HepG2 (cell line): ENCODE results near the gene TMEM98. TPM values are rescaled to one million over a fixed set of nuclear protein-coding genes. Genes with fewer than 3 reads are reported as not detected.
A peak's percentile ranks its signal among the peaks of the same experiment; 100 is the strongest.

ENCODE experiments used
- ARNTL ChIP-seq: sonication (generic); formaldehyde crosslinking; IDR thresholded peaks from 2 replicates; pipeline ENCODE4 v1.4.0; 2020; ENCODE audit warnings: mild to moderate bottlenecking, missing genetic modification reagents
- DR1 ChIP-seq: sonication (generic); formaldehyde crosslinking; IDR thresholded peaks from 2 replicates; pipeline ENCODE4 v1.8.0; 2021; ENCODE audit warnings: mild to moderate bottlenecking, missing genetic modification reagents, inconsistent platforms
- HIVEP1 ChIP-seq: sonication (generic); formaldehyde crosslinking; IDR thresholded peaks from 2 replicates; pipeline ENCODE4 v1.4.0; 2020; ENCODE audit warnings: mild to moderate bottlenecking, missing genetic modification reagents
- HOXA9 ChIP-seq: sonication (generic); formaldehyde crosslinking; IDR thresholded peaks from 2 replicates; pipeline ENCODE4 v1.8.1; 2022; ENCODE audit warnings: missing genetic modification reagents, mild to moderate bottlenecking, moderate library complexity, borderline replicate concordance
- JDP2 ChIP-seq: sonication (generic); formaldehyde crosslinking; IDR thresholded peaks from 2 replicates; pipeline ENCODE4 v1.8.1; 2022; ENCODE audit warnings: missing genetic modification reagents, borderline replicate concordance
- MTF2 ChIP-seq: sonication (generic); formaldehyde crosslinking; IDR thresholded peaks from 2 replicates; pipeline ENCODE4 v1.5.0; 2020; ENCODE audit warnings: missing genetic modification reagents, borderline replicate concordance
- MZF1 ChIP-seq: sonication (generic); formaldehyde crosslinking; IDR thresholded peaks from 2 replicates; pipeline ENCODE4 v1.8.1; 2023; ENCODE audit warnings: mild to moderate bottlenecking, missing genetic modification reagents, borderline replicate concordance
- PAX8 ChIP-seq: sonication (generic); formaldehyde crosslinking; IDR thresholded peaks from 2 replicates; pipeline ENCODE4 v1.8.0; 2022; ENCODE audit warnings: mild to moderate bottlenecking, missing genetic modification reagents, borderline replicate concordance
- PCBP2 ChIP-seq: fragments of 200-400 bp; formaldehyde crosslinking; optimal IDR thresholded peaks from 2 replicates; pipeline ENCODE3; 2018; ENCODE audit warnings: low read length, low read depth; ENCODE audit not compliant: poor library complexity, severe bottlenecking
- POGK ChIP-seq: sonication (generic); formaldehyde crosslinking; conservative IDR thresholded peaks from 2 replicates; pipeline ENCODE4 v1.8.0; 2022; ENCODE audit warnings: mild to moderate bottlenecking, moderate library complexity, missing genetic modification reagents
- POLR2A ChIP-seq, 2 experiments: IDR thresholded peaks; 2 replicates each; pipeline ENCODE4 v1.6.1; 2011; ENCODE audit warnings: low read depth in 2 of 2, low read length in 2 of 2, mild to moderate bottlenecking in 1 of 2, moderate library complexity in 1 of 2; ENCODE audit not compliant: insufficient read depth in 1 of 2
- RCOR2 ChIP-seq: IDR thresholded peaks from 2 replicates; pipeline ENCODE4 v1.6.1; 2016; ENCODE audit warnings: missing biosample characterization, missing genetic modification reagents
- SP1 ChIP-seq, 2 experiments: fragments of 450-650 bp in 1 of 2; sonication (generic) in 1 of 2; formaldehyde crosslinking in 1 of 2; IDR thresholded peaks; 2 replicates each; pipeline versions ENCODE4 v1.4.0 to v1.6.1; 2016 to 2020; ENCODE audit warnings: missing genetic modification reagents in 1 of 2
- TCF12 ChIP-seq, 2 experiments: fragments of 450-650 bp in 1 of 2; sonication (generic) in 1 of 2; formaldehyde crosslinking in 1 of 2; IDR thresholded peaks; 2 replicates each; pipeline versions ENCODE4 v1.6.1 to v1.8.0; 2017 to 2022; ENCODE audit warnings: antibody characterized with exemption in 1 of 2, mild to moderate bottlenecking in 1 of 2, missing genetic modification reagents in 1 of 2, moderate library complexity in 1 of 2
- ZGPAT ChIP-seq: IDR thresholded peaks from 2 replicates; pipeline ENCODE4 v1.6.1; 2016; ENCODE audit warnings: mild to moderate bottlenecking
- ZNF136 ChIP-seq: sonication (generic); formaldehyde crosslinking; IDR thresholded peaks from 2 replicates; pipeline ENCODE4 v1.8.1; 2022; ENCODE audit warnings: low read depth, mild to moderate bottlenecking, moderate library complexity, missing genetic modification reagents
- ZNF232 ChIP-seq: sonication (generic); formaldehyde crosslinking; IDR thresholded peaks from 2 replicates; pipeline ENCODE4 v1.4.0; 2020; ENCODE audit warnings: missing genetic modification reagents, borderline replicate concordance
- ZNF234 ChIP-seq: sonication (generic); formaldehyde crosslinking; conservative IDR thresholded peaks from 2 replicates; pipeline ENCODE4 v1.5.1; 2020; ENCODE audit warnings: mild to moderate bottlenecking, missing genetic modification reagents
- ZNF335 ChIP-seq: sonication (generic); formaldehyde crosslinking; IDR thresholded peaks from 2 replicates; pipeline ENCODE4 v1.4.0; 2020; ENCODE audit warnings: missing genetic modification reagents
- ZNF549 ChIP-seq: sonication (generic); formaldehyde crosslinking; IDR thresholded peaks from 2 replicates; pipeline ENCODE4 v1.5.0; 2020; ENCODE audit warnings: missing genetic modification reagents
- ZNF605 ChIP-seq: sonication (generic); formaldehyde crosslinking; IDR thresholded peaks from 2 replicates; pipeline ENCODE4 v1.8.0; 2022; ENCODE audit warnings: mild to moderate bottlenecking, missing genetic modification reagents
- ZSCAN29 ChIP-seq: sonication (generic); formaldehyde crosslinking; conservative IDR thresholded peaks from 2 replicates; pipeline ENCODE4 v1.4.0; 2020; ENCODE audit warnings: mild to moderate bottlenecking, missing genetic modification reagents
- ZSCAN5A ChIP-seq: sonication (generic); formaldehyde crosslinking; IDR thresholded peaks from 2 replicates; pipeline ENCODE4 v1.8.0; 2022; ENCODE audit warnings: mild to moderate bottlenecking, missing genetic modification reagents, borderline replicate concordance
- polyA plus RNA-seq, 8 experiments: library from polyadenylated mRNA; depleted of rRNA in 3 of 8; stranded (reverse) in 7 of 8; unstranded in 1 of 8; fragments of >200 nt; fragmentation: Illumina TruSeq in 4 of 8; extraction: Trizol in 4 of 8; gene quantifications; 2 replicates each; pipeline versions ENCODE4 v1.2.1 to v1.2.3, GENCODE V29; 2011 to 2016; ENCODE audit warnings: low read depth in 4 of 8, missing spikeins in 1 of 8, mixed read lengths in 1 of 8; ENCODE audit not compliant: insufficient read depth in 1 of 8
- total RNA-seq, 5 experiments: library from RNA; depleted of rRNA; stranded (reverse); fragments of >200 nt; fragmentation: Illumina TruSeq; extraction: Trizol; gene quantifications; 2 replicates each; pipeline ENCODE4 v1.2.3, GENCODE V29; 2016; ENCODE audit warnings: low read depth in 1 of 5

Gene TMEM98
- total and polyA plus RNA-seq, 2 of the 13 experiments (the other 11 are each of a cell fraction or from before 2014, with no cell fraction given): 103 to 175 TPM

GRCh38 chr17:32927724-32928585 is at the start of gene TMEM98 (continued):
- TF ChIP-seq POGK (CRISPR knock-in tag) (no peak), HOXA9 (CRISPR knock-in tag) (no peak), ZNF234 (CRISPR knock-in tag) (no peak), SP1 (IDR thresholded peaks at IDR 0.05) (no peak), SP1 (CRISPR knock-in tag; IDR thresholded peaks at IDR 0.05) (no peak), PAX8 (CRISPR knock-in tag) (no peak), ZNF136 (CRISPR knock-in tag) (no peak), HIVEP1 (CRISPR knock-in tag) (no peak), POLR2A (IDR thresholded peaks at IDR 0.05; ENCODE audit: insufficient read depth in 1 of 2, low read depth in 2 of 2, low read length in 2 of 2) (peak in 1 of 2 experiments; percentile 58; a peak in 2 of 4 replicates), JDP2 (CRISPR knock-in tag) (no peak), RCOR2 (CRISPR knock-in tag) (no peak), ARNTL (CRISPR knock-in tag) (no peak), ZSCAN5A (CRISPR knock-in tag) (no peak), ZNF605 (CRISPR knock-in tag) (no peak), ZSCAN29 (no peak), MZF1 (no peak), TCF12 (IDR thresholded peaks at IDR 0.05) (no peak), TCF12 (CRISPR knock-in tag; IDR thresholded peaks at IDR 0.05) (no peak), ZNF335 (no peak), ZNF232 (no peak), ZNF549 (CRISPR knock-in tag) (no peak), ZGPAT (CRISPR knock-in tag) (no peak), DR1 (CRISPR knock-in tag) (no peak), MTF2 (CRISPR knock-in tag) (peak; percentile 55; the same call in 1 of the 2 replicates), PCBP2 (no peak)
